HL-60 (cell line): Measurements from ENCODE around the gene DPF3.

ENCODE experiments used
- DNase-seq, 2 experiments: peaks; one replicate each; pipeline ENCODE4 v3.0.0-alpha.2; 2010 to 2020; ENCODE audit warnings: low read depth in 1 of 2, low spot score in 1 of 2
- H3K27ac ChIP-seq: fragments of 250-450 bp; sonication (Bioruptor Pico); replicated peaks from 2 replicates; pipeline ENCODE4 v1.5.1; 2020; ENCODE audit warnings: mild to moderate bottlenecking, moderate library complexity
- H3K27me3 ChIP-seq: fragments of 250-450 bp; sonication (Bioruptor Pico); 2 replicates; pipeline ENCODE4 v1.5.1; 2021; ENCODE audit warnings: mild to moderate bottlenecking, moderate library complexity; ENCODE audit not compliant: insufficient read depth, poor library complexity, severe bottlenecking
- H3K4me3 ChIP-seq: replicated peaks from 2 replicates; pipeline ENCODE4 v1.5.1; 2011; ENCODE audit warnings: mild to moderate bottlenecking, control low read depth, low read length; ENCODE audit not compliant: insufficient read depth
- GABPA ChIP-seq: IDR thresholded peaks from 2 replicates; pipeline ENCODE4 v1.6.1; 2012; ENCODE audit warnings: low read depth
- POLR2AphosphoS5 ChIP-seq: IDR thresholded peaks from 2 replicates; pipeline ENCODE4 v1.6.1; 2012; ENCODE audit warnings: low read depth
- SPI1 ChIP-seq: IDR thresholded peaks from 2 replicates; pipeline ENCODE4 v1.6.1; 2012; ENCODE audit warnings: low read depth, mild to moderate bottlenecking, borderline replicate concordance
- TF ChIP-seq, protein P1 (sequence below): IDR thresholded peaks from 2 replicates; pipeline ENCODE4 v1.6.1; 2012; ENCODE audit warnings: low read depth; ENCODE audit not compliant: insufficient replicate concordance
- TF ChIP-seq, protein P2 (sequence below): IDR thresholded peaks from one replicate; pipeline ENCODE4 v1.5.1; 2011; ENCODE audit warnings: low read length, control low read depth, inconsistent platforms; ENCODE audit not compliant: insufficient read depth

The DPF3 gene

DNA sequence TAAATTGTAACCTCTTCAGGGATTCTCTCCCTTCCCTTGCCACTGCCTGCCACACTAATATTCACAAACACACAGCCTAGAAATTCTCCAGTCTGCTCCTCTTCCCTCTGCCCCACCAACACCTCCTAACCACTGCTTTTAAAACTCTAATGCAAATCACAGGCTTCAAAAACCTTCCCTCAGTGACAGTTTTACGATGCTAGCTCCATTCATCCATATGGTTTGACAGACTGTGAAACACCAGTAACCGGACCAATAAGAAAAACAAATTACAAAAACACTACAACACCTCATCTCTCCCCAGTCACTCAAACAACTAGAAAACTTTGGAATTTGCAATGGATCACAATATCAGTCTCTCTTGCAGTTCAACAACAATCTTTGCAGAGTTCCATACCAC is 5.7 kb downstream of the DPF3 start:
- H3K4me3 ChIP-seq: no peak overlapping the region
- no peak for DNase-seq
- no peak overlapping the region for H3K27ac ChIP-seq
- H3K27me3 ChIP-seq: peaks cover 12% of the 10 kb centered on the region
- TF ChIP-seq, protein P1, sequence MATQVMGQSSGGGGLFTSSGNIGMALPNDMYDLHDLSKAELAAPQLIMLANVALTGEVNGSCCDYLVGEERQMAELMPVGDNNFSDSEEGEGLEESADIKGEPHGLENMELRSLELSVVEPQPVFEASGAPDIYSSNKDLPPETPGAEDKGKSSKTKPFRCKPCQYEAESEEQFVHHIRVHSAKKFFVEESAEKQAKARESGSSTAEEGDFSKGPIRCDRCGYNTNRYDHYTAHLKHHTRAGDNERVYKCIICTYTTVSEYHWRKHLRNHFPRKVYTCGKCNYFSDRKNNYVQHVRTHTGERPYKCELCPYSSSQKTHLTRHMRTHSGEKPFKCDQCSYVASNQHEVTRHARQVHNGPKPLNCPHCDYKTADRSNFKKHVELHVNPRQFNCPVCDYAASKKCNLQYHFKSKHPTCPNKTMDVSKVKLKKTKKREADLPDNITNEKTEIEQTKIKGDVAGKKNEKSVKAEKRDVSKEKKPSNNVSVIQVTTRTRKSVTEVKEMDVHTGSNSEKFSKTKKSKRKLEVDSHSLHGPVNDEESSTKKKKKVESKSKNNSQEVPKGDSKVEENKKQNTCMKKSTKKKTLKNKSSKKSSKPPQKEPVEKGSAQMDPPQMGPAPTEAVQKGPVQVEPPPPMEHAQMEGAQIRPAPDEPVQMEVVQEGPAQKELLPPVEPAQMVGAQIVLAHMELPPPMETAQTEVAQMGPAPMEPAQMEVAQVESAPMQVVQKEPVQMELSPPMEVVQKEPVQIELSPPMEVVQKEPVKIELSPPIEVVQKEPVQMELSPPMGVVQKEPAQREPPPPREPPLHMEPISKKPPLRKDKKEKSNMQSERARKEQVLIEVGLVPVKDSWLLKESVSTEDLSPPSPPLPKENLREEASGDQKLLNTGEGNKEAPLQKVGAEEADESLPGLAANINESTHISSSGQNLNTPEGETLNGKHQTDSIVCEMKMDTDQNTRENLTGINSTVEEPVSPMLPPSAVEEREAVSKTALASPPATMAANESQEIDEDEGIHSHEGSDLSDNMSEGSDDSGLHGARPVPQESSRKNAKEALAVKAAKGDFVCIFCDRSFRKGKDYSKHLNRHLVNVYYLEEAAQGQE: no peak
- TF ChIP-seq SPI1 (no peak), GABPA (no peak), POLR2AphosphoS5 (no peak)
- TF ChIP-seq, protein P2, sequence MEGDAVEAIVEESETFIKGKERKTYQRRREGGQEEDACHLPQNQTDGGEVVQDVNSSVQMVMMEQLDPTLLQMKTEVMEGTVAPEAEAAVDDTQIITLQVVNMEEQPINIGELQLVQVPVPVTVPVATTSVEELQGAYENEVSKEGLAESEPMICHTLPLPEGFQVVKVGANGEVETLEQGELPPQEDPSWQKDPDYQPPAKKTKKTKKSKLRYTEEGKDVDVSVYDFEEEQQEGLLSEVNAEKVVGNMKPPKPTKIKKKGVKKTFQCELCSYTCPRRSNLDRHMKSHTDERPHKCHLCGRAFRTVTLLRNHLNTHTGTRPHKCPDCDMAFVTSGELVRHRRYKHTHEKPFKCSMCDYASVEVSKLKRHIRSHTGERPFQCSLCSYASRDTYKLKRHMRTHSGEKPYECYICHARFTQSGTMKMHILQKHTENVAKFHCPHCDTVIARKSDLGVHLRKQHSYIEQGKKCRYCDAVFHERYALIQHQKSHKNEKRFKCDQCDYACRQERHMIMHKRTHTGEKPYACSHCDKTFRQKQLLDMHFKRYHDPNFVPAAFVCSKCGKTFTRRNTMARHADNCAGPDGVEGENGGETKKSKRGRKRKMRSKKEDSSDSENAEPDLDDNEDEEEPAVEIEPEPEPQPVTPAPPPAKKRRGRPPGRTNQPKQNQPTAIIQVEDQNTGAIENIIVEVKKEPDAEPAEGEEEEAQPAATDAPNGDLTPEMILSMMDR: no peak

DNA sequence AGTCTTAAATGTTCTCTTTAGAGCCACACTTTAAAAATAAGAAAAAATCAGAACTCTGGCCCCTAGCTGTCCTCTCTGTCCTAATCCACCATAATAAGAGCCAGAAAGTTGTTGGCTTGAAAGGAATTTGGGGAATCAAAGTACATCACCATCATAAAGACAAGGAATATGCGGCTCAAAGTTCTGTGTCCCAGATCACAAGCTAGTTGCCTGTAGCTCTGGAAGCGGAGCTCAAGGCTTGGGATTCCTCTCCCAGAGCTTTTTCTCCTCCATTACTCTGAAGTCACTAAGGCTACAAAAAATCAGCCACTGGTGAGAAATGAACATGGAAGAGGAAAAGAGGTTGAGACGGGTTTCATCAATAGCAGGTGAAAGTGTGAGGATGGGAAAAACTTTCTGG is 6.4 kb downstream of the DPF3 start:
- TF ChIP-seq, protein P1: no peak
- no peak for TF ChIP-seq POLR2AphosphoS5
- TF ChIP-seq SPI1: no peak
- no peak for TF ChIP-seq GABPA
- TF ChIP-seq, protein P2: no peak
- H3K4me3 ChIP-seq: no peak overlapping the region
- H3K27ac ChIP-seq: no peak overlapping the region
- no peak for DNase-seq
- peaks cover 7% of the 10 kb centered on the region for H3K27me3 ChIP-seq

DNA sequence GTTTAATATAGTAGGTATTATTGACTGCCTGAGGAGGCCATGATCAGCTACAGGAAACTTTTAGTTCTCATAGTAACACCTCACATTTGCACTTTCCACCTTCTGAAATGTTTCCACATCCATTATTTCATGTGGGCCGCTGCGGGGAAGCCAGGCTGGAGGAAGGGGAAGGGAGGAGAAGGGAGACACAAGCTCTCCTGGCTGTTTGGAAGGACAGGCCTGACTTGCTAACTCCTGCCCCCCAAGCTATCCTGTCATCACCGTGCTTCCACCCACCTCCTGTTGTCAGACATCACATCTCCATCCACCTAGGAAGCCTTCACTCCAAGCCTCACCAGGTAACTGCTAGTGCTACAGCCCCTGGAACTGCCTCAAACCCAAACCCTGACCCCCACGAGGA is 9.5 kb downstream of the DPF3 start:
- no peak overlapping the region for H3K4me3 ChIP-seq
- DNase-seq: no peak
- no peaks in the 10 kb centered on the region for H3K27me3 ChIP-seq
- TF ChIP-seq, protein P1: no peak
- TF ChIP-seq POLR2AphosphoS5 (no peak), GABPA (no peak), SPI1 (no peak)
- TF ChIP-seq, protein P2: no peak
- no peak overlapping the region for H3K27ac ChIP-seq
